Fibroblast of the aortic adventitia (primary cell): ENCODE measurements around the gene SMIM30. TPM values are rescaled to one million over a fixed set of nuclear protein-coding genes. Genes with fewer than 3 reads are reported as not detected.

Experiments
- DNase-seq: peaks from one replicate; pipeline ENCODE4 v3.0.0-alpha.2; 2010; ENCODE audit warnings: low read depth
- H3K4me3 ChIP-seq: 2 replicates; pipeline ENCODE4 v1.5.1; 2011; ENCODE audit warnings: low read depth, mild to moderate bottlenecking, control low read depth, low read length, moderate library complexity
- total RNA-seq: library from RNA; depleted of rRNA; stranded (reverse); fragments of >200 nt; gene quantifications from 2 replicates; pipeline ENCODE4 v1.2.3, GENCODE V29; 2012; ENCODE audit warnings: low replicate concordance
- TF ChIP-seq, protein P1 (sequence below): IDR thresholded peaks from 2 replicates; pipeline ENCODE4 v1.5.1; 2011; ENCODE audit warnings: mild to moderate bottlenecking, low read length, control low read depth, inconsistent platforms; ENCODE audit not compliant: insufficient read depth

Gene SMIM30
- total RNA-seq, 1 donor, result 124 TPM

DNA sequence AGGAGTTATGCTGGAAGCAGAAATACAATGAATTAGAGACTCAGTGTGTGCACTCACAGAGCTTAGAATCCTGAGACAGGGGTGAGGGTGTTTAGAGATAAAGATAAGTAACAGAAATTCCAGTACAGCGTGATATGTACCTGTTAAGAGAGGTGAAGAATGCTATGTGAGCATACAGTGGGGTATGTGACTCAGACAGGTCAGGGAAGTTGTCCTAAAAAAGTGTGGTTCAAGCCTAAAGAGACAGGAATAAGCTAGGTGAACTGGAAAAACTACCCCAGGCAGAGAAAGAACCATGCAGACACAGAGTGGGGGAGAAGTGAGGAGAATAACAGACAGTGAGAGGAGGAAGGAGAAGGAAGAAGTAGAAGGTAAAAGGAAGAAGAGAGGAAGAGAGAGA, 8.6 kb downstream of the SMIM30 start:
- TF ChIP-seq, protein P1, sequence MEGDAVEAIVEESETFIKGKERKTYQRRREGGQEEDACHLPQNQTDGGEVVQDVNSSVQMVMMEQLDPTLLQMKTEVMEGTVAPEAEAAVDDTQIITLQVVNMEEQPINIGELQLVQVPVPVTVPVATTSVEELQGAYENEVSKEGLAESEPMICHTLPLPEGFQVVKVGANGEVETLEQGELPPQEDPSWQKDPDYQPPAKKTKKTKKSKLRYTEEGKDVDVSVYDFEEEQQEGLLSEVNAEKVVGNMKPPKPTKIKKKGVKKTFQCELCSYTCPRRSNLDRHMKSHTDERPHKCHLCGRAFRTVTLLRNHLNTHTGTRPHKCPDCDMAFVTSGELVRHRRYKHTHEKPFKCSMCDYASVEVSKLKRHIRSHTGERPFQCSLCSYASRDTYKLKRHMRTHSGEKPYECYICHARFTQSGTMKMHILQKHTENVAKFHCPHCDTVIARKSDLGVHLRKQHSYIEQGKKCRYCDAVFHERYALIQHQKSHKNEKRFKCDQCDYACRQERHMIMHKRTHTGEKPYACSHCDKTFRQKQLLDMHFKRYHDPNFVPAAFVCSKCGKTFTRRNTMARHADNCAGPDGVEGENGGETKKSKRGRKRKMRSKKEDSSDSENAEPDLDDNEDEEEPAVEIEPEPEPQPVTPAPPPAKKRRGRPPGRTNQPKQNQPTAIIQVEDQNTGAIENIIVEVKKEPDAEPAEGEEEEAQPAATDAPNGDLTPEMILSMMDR, result no peak
- H3K4me3 ChIP-seq, result no peak overlapping the region
- DNase-seq, result no peak

DNA sequence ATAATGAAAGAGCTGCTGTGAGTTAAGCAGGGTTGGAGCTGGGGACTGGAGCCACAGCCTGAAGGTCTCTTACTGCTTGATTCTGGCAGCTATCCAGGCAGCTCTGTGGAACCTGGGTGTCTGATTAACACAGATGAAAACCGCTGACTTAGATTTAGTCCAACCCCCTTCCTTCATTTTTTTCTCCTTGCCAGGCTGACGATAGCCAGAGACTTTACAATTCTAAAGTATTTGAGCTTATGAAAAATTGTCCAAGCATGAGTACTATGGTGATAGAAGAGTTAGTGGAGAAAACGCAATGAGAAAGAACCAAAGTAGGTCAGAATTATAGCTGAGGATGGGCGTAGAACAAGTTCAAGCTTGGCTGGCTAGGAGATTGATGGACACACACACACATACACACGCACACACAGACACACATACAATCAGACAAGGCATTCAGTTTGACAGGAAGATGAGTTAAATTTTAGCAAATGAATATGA, 18.2 kb downstream of the SMIM30 start:
- TF ChIP-seq, protein P1, result no peak
- peak; percentile 87 for DNase-seq
- no peak overlapping the region for H3K4me3 ChIP-seq

DNA sequence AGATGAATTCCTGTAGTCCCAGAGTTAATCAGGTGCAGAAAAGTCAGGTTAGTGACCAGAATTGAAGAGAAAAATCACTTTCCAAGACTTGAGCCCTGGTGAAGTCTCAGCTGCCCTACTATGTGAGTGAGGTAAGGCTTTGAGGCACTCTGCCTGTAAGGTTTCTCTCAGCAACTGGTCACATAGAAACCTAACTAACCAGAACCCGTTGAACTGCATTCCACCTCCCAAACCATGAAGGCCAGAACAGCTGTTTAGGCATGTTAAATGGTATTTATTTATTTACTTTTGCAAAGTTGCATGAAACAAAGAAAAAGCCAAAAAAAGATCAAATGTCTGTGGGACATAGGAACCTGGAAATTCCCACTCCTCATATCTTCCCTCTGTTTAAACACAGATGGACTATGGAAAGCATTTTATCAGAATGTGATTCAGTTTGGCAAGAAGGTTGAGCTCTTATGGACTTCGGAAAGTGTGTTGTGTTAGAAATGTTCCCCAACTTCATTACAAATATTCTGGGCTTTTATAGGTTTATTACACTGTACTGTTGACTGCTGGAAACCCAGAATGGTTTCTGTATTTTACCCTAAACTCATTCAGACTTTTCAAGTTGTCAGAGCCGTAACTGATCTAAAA, 19.0 kb downstream of the SMIM30 start:
- no peak overlapping the region for H3K4me3 ChIP-seq
- TF ChIP-seq, protein P1, result no peak
- DNase-seq, result peak; percentile 33

DNA sequence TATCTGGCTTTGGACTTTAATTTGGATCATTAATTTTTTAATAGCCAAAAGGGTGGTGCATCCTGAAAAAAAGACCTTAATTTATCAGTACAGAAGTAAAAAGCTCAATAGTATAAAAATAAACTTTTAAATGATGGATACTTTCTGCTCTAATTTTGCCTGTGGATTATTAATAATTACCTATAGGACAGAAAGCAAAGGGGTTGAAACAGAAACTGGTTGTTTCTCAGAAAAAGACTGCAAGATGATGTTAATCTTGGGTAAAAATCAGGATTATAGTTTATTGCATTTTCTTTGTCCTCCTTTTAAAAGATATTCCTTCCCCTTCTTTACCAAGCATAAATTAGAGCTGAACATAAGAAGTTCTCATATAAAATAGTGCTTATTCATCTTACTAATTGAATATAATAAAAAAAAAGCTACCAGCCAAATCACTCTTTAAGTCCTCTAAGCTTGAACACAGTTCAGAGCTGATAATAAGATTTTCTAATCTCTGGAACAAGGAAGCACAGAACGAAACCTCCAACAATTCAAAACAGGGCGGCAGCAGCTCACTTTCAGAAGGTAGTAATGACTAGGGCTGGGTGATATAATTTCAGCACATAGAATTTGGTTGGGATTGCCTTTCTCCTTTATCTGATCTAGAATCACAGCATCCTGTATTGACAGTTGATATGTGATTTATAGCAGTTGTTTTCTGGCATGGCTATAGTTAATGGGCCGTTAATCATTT, 23.7 kb downstream of the SMIM30 start:
- TF ChIP-seq, protein P1, result no peak
- no peak overlapping the region for H3K4me3 ChIP-seq

DNA sequence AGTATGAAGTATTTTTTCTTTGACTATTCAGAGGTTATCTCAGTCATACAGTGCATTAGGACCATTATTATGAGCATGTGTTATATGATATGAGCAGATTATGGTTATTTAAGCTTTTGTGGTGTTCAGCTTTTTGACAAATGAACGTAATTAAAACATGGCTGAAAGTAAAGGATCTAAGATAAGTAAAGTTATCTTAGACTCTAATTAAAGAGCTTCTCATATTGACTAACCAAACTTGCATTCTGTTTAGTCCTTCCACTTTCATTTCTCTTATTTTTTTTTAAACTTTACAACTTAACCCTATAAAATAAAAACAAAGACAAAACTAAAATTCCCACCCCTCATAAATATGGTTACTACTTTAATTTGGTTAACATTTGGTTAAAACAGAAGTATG, 24.8 kb downstream of the SMIM30 start:
- H3K4me3 ChIP-seq, result no peak overlapping the region
- TF ChIP-seq, protein P1, result no peak
- no peak for DNase-seq

More for the DNA sequence above, 23.7 kb downstream of the SMIM30 start:
- no peak for DNase-seq

DNA sequence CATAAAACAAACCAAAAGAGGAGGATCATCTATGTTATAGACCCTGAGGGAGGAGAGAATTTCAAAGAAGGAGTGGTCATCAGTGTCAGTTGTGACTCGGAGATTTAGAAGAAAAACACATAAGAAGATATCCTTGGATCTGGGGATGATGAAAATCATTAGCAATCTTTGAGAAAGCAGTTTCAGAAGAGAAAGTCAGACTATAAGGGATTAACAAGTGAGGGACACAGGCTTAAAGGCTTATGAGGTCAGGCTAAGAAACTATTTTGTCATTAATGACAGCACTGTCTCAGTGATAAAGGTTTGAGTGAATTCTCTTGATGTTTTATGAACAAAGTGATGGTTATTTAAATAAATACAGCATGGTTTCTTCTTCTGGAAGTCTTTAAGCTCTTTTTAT, 25.6 kb downstream of the SMIM30 start:
- DNase-seq, result peak; percentile 21
- TF ChIP-seq, protein P1, result no peak
- no peak overlapping the region for H3K4me3 ChIP-seq
